GM12891 (cell line): ENCODE measurements around the gene WDR64.
"Not testable (repeated sequence)": the region's sequence is repeated elsewhere in the genome, so short reads cannot be mapped to it uniquely, and the experiment has no call there.

Experiments used
- DNase-seq: peaks from one replicate; pipeline ENCODE4 v3.0.0; 2011; ENCODE audit warnings: low spot score; ENCODE audit not compliant: insufficient read length
- FAIRE-seq: peaks from 2 replicates; lab custom pipeline; 2011; peaks lifted over from hg19 to GRCh38; lab: Jason Lieb, UNC
- PAX5 ChIP-seq: IDR thresholded peaks from 2 replicates; pipeline ENCODE4 v1.6.1; 2011; ENCODE audit warnings: low read length, moderate library complexity, mild to moderate bottlenecking; ENCODE audit not compliant: insufficient read depth, severe bottlenecking
- POLR2A ChIP-seq: IDR thresholded peaks from 2 replicates; pipeline ENCODE4 v1.6.1; 2011; ENCODE audit warnings: low read depth, low read length, control low read depth
- POLR2AphosphoS5 ChIP-seq: IDR thresholded peaks from 2 replicates; pipeline ENCODE4 v1.6.1; 2011; ENCODE audit warnings: low read depth, low read length, control low read depth
- POU2F2 ChIP-seq: IDR thresholded peaks from 2 replicates; pipeline ENCODE4 v1.6.1; 2011; ENCODE audit warnings: low read depth, mild to moderate bottlenecking, control low read depth, low read length, moderate library complexity
- SPI1 ChIP-seq: IDR thresholded peaks from 2 replicates; pipeline ENCODE4 v1.6.1; 2011; ENCODE audit warnings: low read depth, low read length, control low read depth
- TAF1 ChIP-seq: IDR thresholded peaks from 2 replicates; pipeline ENCODE4 v1.6.1; 2011; ENCODE audit warnings: low read depth, low read length, control low read depth

Gene WDR64

GRCh38 chr1:241722947-241723346 is 70.9 kb downstream of the WDR64 start:
- no peak for TF ChIP-seq TAF1
- DNase-seq (no peak), FAIRE-seq (no peak)

GRCh38 chr1:241724741-241725356 is 72.8 kb downstream of the WDR64 start:
- DNase-seq (no peak), FAIRE-seq (no peak)
- TF ChIP-seq SPI1 = no peak
- no peak for TF ChIP-seq TAF1
- no peak for TF ChIP-seq POU2F2
- no peak for TF ChIP-seq PAX5
- TF ChIP-seq POLR2AphosphoS5 = no peak
- no peak for TF ChIP-seq POLR2A

GRCh38 chr1:241730031-241730430 is 78.0 kb downstream of the WDR64 start:
- FAIRE-seq = no peak

GRCh38 chr1:241733899-241734298 is 81.8 kb downstream of the WDR64 start:
- no peak for FAIRE-seq
- DNase-seq = no peak
- TF ChIP-seq POLR2AphosphoS5 = no peak
- no peak for TF ChIP-seq TAF1
- TF ChIP-seq POU2F2 = no peak
- TF ChIP-seq PAX5 = no peak
- TF ChIP-seq POLR2A = no peak
- no peak for TF ChIP-seq SPI1

More at GRCh38 chr1:241730031-241730430, 78.0 kb downstream of the WDR64 start:
- TF ChIP-seq POLR2A = no peak
- no peak for TF ChIP-seq SPI1
- TF ChIP-seq POLR2AphosphoS5 = no peak
- TF ChIP-seq PAX5 = no peak
- no peak for DNase-seq

- TF ChIP-seq TAF1 (no peak), PAX5 (no peak), POLR2AphosphoS5 (no peak), POU2F2 (no peak)
- FAIRE-seq = peak; percentile 31
- no peak for DNase-seq
Observed at GRCh38 chr1:241734533-241734932, 82.5 kb downstream of the WDR64 start.

- FAIRE-seq, DNase-seq: not testable (repeated sequence)
Observed at GRCh38 chr1:241735493-241735926, 83.4 kb downstream of the WDR64 start.

- TF ChIP-seq TAF1 (no peak), POU2F2 (no peak), SPI1 (no peak), POLR2AphosphoS5 (no peak), PAX5 (no peak), POLR2A (no peak)
- no peak for FAIRE-seq
Observed at GRCh38 chr1:241736387-241736786, 84.3 kb downstream of the WDR64 start.

GRCh38 chr1:241738284-241739078 is 86.4 kb downstream of the WDR64 start:
- TF ChIP-seq POLR2A = no peak
- no peak for TF ChIP-seq PAX5
- no peak for TF ChIP-seq TAF1
- no peak for TF ChIP-seq POU2F2
- TF ChIP-seq SPI1 = no peak
- no peak for TF ChIP-seq POLR2AphosphoS5
- FAIRE-seq (no peak), DNase-seq (no peak)

More at GRCh38 chr1:241736387-241736786, 84.3 kb downstream of the WDR64 start:
- DNase-seq = no peak

- FAIRE-seq = no peak
- no peak for DNase-seq
- TF ChIP-seq SPI1 = no peak
- TF ChIP-seq TAF1 = no peak
- no peak for TF ChIP-seq POLR2A
- no peak for TF ChIP-seq POLR2AphosphoS5
- no peak for TF ChIP-seq POU2F2
- TF ChIP-seq PAX5 = no peak
Observed at GRCh38 chr1:241742084-241742483, 90.0 kb downstream of the WDR64 start.

GRCh38 chr1:241744591-241744990 is 92.5 kb downstream of the WDR64 start:
- TF ChIP-seq POU2F2 (no peak), SPI1 (no peak), POLR2AphosphoS5 (no peak), POLR2A (no peak), PAX5 (no peak), TAF1 (no peak)
- DNase-seq (no peak), FAIRE-seq (no peak)

- FAIRE-seq (no peak), DNase-seq (no peak)
- no peak for TF ChIP-seq TAF1
- no peak for TF ChIP-seq POU2F2
- no peak for TF ChIP-seq SPI1
- no peak for TF ChIP-seq PAX5
- TF ChIP-seq POLR2AphosphoS5 = no peak
- TF ChIP-seq POLR2A = no peak
Observed at GRCh38 chr1:241747992-241748391, 95.9 kb downstream of the WDR64 start.
